H9 (cell line): ENCODE data around the gene LYPD8. TPM values are rescaled to one million over a fixed set of nuclear protein-coding genes. Genes with fewer than 3 reads are reported as not detected.

Source experiments
- DNase-seq: peaks from one replicate; pipeline ENCODE4 v3.0.0-alpha.2; 2017
- H2AFZ ChIP-seq: one replicate; pipeline ENCODE4 v1.6.1; 2013; ENCODE audit warnings: mild to moderate bottlenecking, low read length, control low read depth, moderate library complexity
- H2AK5ac ChIP-seq: 2 replicates; pipeline ENCODE4 v1.6.1; 2013; ENCODE audit warnings: low read length, control low read depth, mixed read lengths; ENCODE audit not compliant: insufficient read length
- H2BK120ac ChIP-seq: one replicate; pipeline ENCODE4 v1.6.1; 2013; ENCODE audit warnings: low read depth, mild to moderate bottlenecking, low read length, control low read depth, inconsistent platforms; ENCODE audit not compliant: poor library complexity, severe bottlenecking
- H2BK12ac ChIP-seq: 2 replicates; pipeline ENCODE4 v1.6.1; 2013; ENCODE audit warnings: low read length, control low read depth, mixed read lengths, low read depth; ENCODE audit not compliant: insufficient read length
- H2BK15ac ChIP-seq: 2 replicates; pipeline ENCODE4 v1.6.1; 2013; ENCODE audit warnings: low read depth, low read length, control low read depth
- H2BK20ac ChIP-seq: one replicate; pipeline ENCODE4 v1.6.1; 2013; ENCODE audit warnings: low read depth, mild to moderate bottlenecking, low read length, control low read depth, inconsistent platforms; ENCODE audit not compliant: poor library complexity, severe bottlenecking
- H2BK5ac ChIP-seq: 2 replicates; pipeline ENCODE4 v1.6.1; 2013; ENCODE audit warnings: low read length, control low read depth, mixed read lengths; ENCODE audit not compliant: insufficient read length
- H3K14ac ChIP-seq: 2 replicates; pipeline ENCODE4 v1.6.1; 2013; ENCODE audit warnings: low read length, control low read depth; ENCODE audit not compliant: insufficient read depth
- H3K18ac ChIP-seq: 2 replicates; pipeline ENCODE4 v1.6.1; 2013; ENCODE audit warnings: low read depth, mild to moderate bottlenecking, mixed read lengths, low read length, control low read depth; ENCODE audit not compliant: insufficient read length
- H3K23ac ChIP-seq: 2 replicates; pipeline ENCODE4 v1.6.1; 2013; ENCODE audit warnings: low read length, control low read depth, mixed read lengths, low read depth; ENCODE audit not compliant: insufficient read length
- H3K23me2 ChIP-seq: 2 replicates; pipeline ENCODE4 v1.6.1; 2013; ENCODE audit warnings: low read depth, mild to moderate bottlenecking, mixed read lengths, low read length, control low read depth; ENCODE audit not compliant: insufficient read length, poor library complexity, severe bottlenecking
- H3K27ac ChIP-seq: 2 replicates; pipeline ENCODE4 v1.5.1; 2013; ENCODE audit warnings: low read length, control low read depth, mixed read lengths, low read depth; ENCODE audit not compliant: insufficient read length
- H3K27me3 ChIP-seq: 2 replicates; pipeline ENCODE4 v1.6.1; 2013; ENCODE audit warnings: low read length, control low read depth, inconsistent platforms; ENCODE audit not compliant: insufficient read depth
- H3K4ac ChIP-seq: 2 replicates; pipeline ENCODE4 v1.6.1; 2013; ENCODE audit warnings: low read depth, mild to moderate bottlenecking, control low read depth, inconsistent platforms, low read length, moderate library complexity
- H3K4me1 ChIP-seq: 2 replicates; pipeline ENCODE4 v1.6.1; 2013; ENCODE audit warnings: low read length, control low read depth, inconsistent platforms; ENCODE audit not compliant: insufficient read depth
- H3K4me2 ChIP-seq: 2 replicates; pipeline ENCODE4 v1.6.1; 2013; ENCODE audit warnings: low read length, control low read depth, mixed read lengths; ENCODE audit not compliant: insufficient read length, insufficient read depth
- H3K56ac ChIP-seq: 2 replicates; pipeline ENCODE4 v1.6.1; 2013; ENCODE audit warnings: low read depth, mild to moderate bottlenecking, mixed read lengths, low read length, control low read depth; ENCODE audit not compliant: insufficient read length
- H3K79me1 ChIP-seq: 2 replicates; pipeline ENCODE4 v1.6.1; 2013; ENCODE audit warnings: low read depth, mild to moderate bottlenecking, moderate library complexity, low read length, control low read depth, inconsistent platforms; ENCODE audit not compliant: insufficient read depth, poor library complexity, severe bottlenecking
- H3K79me2 ChIP-seq: 2 replicates; pipeline ENCODE4 v1.6.1; 2013; ENCODE audit warnings: low read length, control low read depth, inconsistent platforms; ENCODE audit not compliant: insufficient read depth
- H3K9ac ChIP-seq: 2 replicates; pipeline ENCODE4 v1.6.1; 2013; ENCODE audit warnings: low read length, control low read depth, mixed read lengths; ENCODE audit not compliant: insufficient read length; ENCODE audit errors: extremely low read depth
- H3K9me3 ChIP-seq: one replicate; pipeline ENCODE4 v1.6.1; 2013; ENCODE audit warnings: low read depth, low read length, inconsistent platforms; ENCODE audit not compliant: control insufficient read depth
- H3T11ph ChIP-seq: one replicate; pipeline ENCODE4 v1.6.1; 2013; ENCODE audit warnings: mild to moderate bottlenecking, low read length, control low read depth, inconsistent platforms
- H4K20me1 ChIP-seq: one replicate; pipeline ENCODE4 v1.6.1; 2013; ENCODE audit not compliant: control insufficient read depth, insufficient read length, insufficient read depth
- H4K5ac ChIP-seq: 2 replicates; pipeline ENCODE4 v1.6.1; 2013; ENCODE audit warnings: low read depth, mild to moderate bottlenecking, mixed read lengths, low read length, control low read depth; ENCODE audit not compliant: insufficient read length
- H4K8ac ChIP-seq: replicated peaks from 2 replicates; pipeline ENCODE4 v1.6.1; 2013; ENCODE audit warnings: low read length, control low read depth, mixed read lengths, low read depth; ENCODE audit not compliant: insufficient read length
- H4K91ac ChIP-seq: 2 replicates; pipeline ENCODE4 v1.6.1; 2013; ENCODE audit warnings: low read depth, mild to moderate bottlenecking, moderate library complexity, mixed read lengths, low read length, control low read depth; ENCODE audit not compliant: insufficient read length
- H3K27ac Mint-ChIP-seq, 3 experiments: 2 replicates in 2 of 3; 3 replicates in 1 of 3; pipeline ENCODE4 v1.8.0; 2020 to 2021; ENCODE audit warnings: mixed read lengths in 3 of 3, mild to moderate bottlenecking in 1 of 3, moderate library complexity in 1 of 3
- H3K27me3 Mint-ChIP-seq: 2 replicates; pipeline ENCODE4 v1.8.0; 2021; ENCODE audit warnings: low read depth, mild to moderate bottlenecking, moderate library complexity, mixed read lengths
- H3K36me3 Mint-ChIP-seq, 3 experiments: 2 replicates in 2 of 3; 3 replicates in 1 of 3; pipeline ENCODE4 v1.8.0; 2020 to 2021; ENCODE audit warnings: low read depth in 3 of 3, mixed read lengths in 3 of 3; ENCODE audit not compliant: insufficient read depth in 1 of 3
- H3K4me1 Mint-ChIP-seq, 2 experiments: 2 replicates each; pipeline ENCODE4 v1.8.0; 2020; ENCODE audit warnings: mixed read lengths in 2 of 2
- H3K4me3 Mint-ChIP-seq, 2 experiments: 2 replicates in 1 of 2; 3 replicates in 1 of 2; pipeline ENCODE4 v1.8.0; 2020 to 2021; ENCODE audit warnings: mild to moderate bottlenecking in 2 of 2, mixed read lengths in 2 of 2, moderate library complexity in 1 of 2
- H3K9me3 Mint-ChIP-seq, 2 experiments: 2 replicates in 1 of 2; 3 replicates in 1 of 2; pipeline ENCODE4 v1.8.0; 2020; ENCODE audit warnings: mild to moderate bottlenecking in 2 of 2, mixed read lengths in 2 of 2, moderate library complexity in 1 of 2
- CTCF ChIP-seq: fragments of 200-600 bp; sonication (generic); conservative IDR thresholded peaks from 3 replicates; pipeline ENCODE4 v1.8.0; 2021; ENCODE audit warnings: antibody characterized with exemption, mild to moderate bottlenecking
- WGBS: extraction: QIAGEN DNeasy Blood & Tissue Kit; methylation state at CpG from one replicate; pipeline ENCODE4 v1.1.7; 2013; ENCODE audit warnings: missing lambda C conversion rate, low lambda C conversion rate, mixed read lengths; ENCODE audit not compliant: insufficient read length; ENCODE audit errors: extremely low coverage; 5-methylcytosine and 5-hydroxymethylcytosine counted together
- total RNA-seq: library from RNA; stranded (reverse); gene quantifications from 2 replicates; pipeline ENCODE4 v1.2.1, GENCODE V29; 2021

LYPD8 gene
- total RNA-seq, 1 experiment from 2014 or later, result not detected

GRCh38 chr1:248775441-248775840 lies 19.9 kb upstream of the LYPD8 start:
- no CpG with 5 or more reads among the region's 4 CpGs for WGBS
- H3K27me3 ChIP-seq, result no peaks in the 10 kb centered on the region
- H3K79me1 ChIP-seq, result no peaks in the 10 kb centered on the region
- DNase-seq, result no peak
- no peak overlapping the region for H3K9ac ChIP-seq
- peaks cover 67% of the 10 kb centered on the region for H3K9me3 ChIP-seq
- H3K4me2 ChIP-seq, result no peak overlapping the region
- H4K5ac ChIP-seq, result no peak overlapping the region
- no peak for TF ChIP-seq CTCF
- no peak overlapping the region for H2BK5ac ChIP-seq
- H2BK120ac ChIP-seq, result no peak overlapping the region
- no peak overlapping the region for H2AFZ ChIP-seq
- H3K27ac ChIP-seq, result no peak overlapping the region
- Mint-ChIP-seq H3K9me3 (peaks cover 85 to 93% of the 10 kb centered on the region in 2 experiments), H3K4me1 (no peaks in the 10 kb centered on the region), H3K27me3 (0 out of 2 replicates have a peak, but pooled peaks cover 2% of the 10 kb centered on the region), H3K4me3 (no peak overlapping the region), H3K27ac (no peak overlapping the region), H3K36me3 (peaks cover 0 to 22% (median 4%) of the 10 kb centered on the region in 3 experiments; a peak in 5 of 7 replicates)
- H3K4me1 ChIP-seq, result no peaks in the 10 kb centered on the region
- no peak overlapping the region for H3K18ac ChIP-seq
- H3K14ac ChIP-seq, result no peak overlapping the region
- H3K23ac ChIP-seq, result no peak overlapping the region
- no peak overlapping the region for H3T11ph ChIP-seq
- H3K23me2 ChIP-seq, result no peaks in the 10 kb centered on the region
- H4K8ac ChIP-seq, result no peak overlapping the region
- no peak overlapping the region for H3K56ac ChIP-seq
- H3K79me2 ChIP-seq, result no peaks in the 10 kb centered on the region
- H3K4ac ChIP-seq, result no peak overlapping the region
- no peaks in the 10 kb centered on the region for H4K20me1 ChIP-seq
- no peak overlapping the region for H2BK12ac ChIP-seq
- no peak overlapping the region for H2AK5ac ChIP-seq
- no peak overlapping the region for H4K91ac ChIP-seq
- H2BK20ac ChIP-seq, result no peak overlapping the region
- H2BK15ac ChIP-seq, result no peak overlapping the region
